LoVo (cell line): Measurements from ENCODE around the gene ZNHIT6.

ENCODE experiments used
- DNase-seq: peaks from one replicate; pipeline ENCODE4 v3.0.0-alpha.2; 2016; ENCODE audit warnings: low spot score

ZNHIT6 gene

DNA sequence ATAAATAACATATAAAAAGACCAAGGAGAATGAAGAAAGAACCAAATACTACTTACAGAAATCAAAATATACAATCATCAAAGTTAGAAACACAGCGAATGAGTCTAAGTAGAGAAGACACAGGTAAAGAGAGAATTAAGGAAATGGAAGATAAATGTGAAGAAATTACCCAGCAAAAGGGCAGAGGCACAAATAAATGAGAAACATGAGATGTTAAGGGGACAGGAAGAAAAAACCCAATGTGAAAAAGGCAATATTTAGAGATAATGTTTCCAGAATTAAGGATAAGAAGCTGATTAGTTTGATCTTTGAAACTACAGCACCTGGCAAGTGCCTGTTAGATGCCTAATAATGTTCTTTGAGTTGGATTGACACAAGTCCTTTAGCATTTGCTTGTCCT lies 86.8 kb downstream of the ZNHIT6 start:
- no peak for DNase-seq

DNA sequence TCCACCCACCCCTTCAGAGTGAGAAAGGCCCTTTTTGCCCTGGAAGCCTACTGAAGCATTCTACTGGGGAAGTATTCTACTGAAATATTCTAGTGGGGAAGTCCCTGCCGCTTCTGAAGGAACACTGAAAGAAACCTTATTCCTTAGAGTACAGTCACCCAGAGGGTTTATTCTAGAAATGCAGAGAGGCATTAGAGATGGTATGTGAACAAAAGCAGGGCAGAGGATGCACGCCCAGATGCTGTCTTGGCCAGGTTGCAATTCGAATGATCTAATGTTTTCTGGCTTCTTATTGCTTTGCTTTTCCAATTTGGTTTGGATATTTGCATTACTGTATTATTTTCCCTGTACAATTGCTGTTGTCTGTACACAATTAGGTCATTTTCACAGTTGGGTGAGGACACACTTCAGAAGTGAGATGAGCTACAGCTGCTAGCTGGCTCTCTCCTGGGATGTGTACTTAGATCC lies 90.6 kb downstream of the ZNHIT6 start:
- DNase-seq = no peak

DNA sequence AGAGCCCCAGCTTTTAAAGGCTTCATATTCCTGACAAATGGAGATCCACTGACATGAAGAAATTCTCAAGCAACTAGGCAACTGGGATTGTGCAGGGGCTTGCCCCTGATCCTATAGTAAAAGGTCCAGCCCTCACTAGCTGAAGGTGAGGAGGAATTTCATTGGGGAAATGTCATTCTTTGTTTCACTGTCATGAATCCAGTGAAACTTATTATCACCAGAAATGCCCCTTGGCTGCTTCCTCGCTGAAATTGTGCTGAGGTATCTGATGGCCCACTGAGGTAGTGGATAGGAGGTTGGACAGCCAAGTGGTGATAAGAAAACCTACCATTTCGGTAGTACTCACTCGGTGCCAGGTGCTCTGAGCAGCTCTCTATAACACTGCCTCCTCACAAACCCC lies 91.5 kb downstream of the ZNHIT6 start:
- no peak for DNase-seq

DNA sequence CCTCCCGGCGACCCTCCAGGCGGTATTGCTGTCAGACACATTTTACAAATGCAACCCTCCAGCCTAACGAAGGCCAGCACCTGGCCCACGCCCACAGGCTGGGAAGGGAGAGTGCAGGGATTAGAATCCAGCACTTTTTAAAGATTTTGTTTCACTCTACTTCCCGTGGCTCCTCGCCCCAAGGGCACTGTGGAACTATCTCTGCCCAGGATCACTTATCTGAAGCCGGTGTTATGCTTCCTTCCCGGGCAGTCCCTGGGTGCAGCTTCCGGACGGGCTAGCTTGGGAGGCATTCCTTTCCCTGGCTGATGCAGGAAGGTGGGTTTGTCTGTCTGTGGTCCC lies 91.9 kb downstream of the ZNHIT6 start:
- DNase-seq = no peak

DNA sequence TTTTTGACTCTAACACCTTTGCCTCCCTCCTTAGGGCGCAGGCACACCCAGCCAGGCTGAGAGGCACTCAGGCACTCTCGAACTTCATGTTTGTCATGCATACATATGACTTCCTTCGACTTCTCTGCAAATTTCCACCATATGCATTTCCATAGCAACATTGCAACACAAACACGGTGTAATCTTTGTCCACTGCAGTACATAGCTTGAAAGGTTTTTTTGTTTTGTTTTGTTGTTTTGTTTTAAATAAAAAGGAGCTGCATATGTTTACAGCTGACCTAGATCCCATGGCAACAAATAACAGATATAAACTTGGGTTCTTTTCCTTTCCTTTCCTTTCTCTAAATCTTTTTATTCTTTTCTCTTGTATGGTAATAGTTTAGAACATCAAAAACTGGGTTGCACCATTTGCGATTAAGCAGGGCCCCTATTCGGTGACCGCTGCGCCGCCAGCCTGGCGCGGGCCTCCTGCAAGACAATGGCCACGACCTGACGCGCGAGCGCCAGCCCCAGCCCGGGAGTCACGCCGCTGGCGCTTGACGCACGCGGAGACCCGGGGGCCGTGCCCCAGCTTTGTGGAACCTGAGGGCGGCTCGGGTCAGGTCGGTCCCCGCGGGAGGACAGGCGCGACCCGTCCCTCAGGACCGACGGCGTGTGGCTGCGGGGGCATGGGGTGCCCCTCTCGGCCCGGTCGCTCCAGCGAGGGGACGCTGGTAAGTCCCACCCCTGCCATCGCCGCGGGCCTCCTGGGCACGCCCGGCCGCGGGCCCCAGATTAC lies 92.5 kb downstream of the ZNHIT6 start:
- no peak for DNase-seq

DNA sequence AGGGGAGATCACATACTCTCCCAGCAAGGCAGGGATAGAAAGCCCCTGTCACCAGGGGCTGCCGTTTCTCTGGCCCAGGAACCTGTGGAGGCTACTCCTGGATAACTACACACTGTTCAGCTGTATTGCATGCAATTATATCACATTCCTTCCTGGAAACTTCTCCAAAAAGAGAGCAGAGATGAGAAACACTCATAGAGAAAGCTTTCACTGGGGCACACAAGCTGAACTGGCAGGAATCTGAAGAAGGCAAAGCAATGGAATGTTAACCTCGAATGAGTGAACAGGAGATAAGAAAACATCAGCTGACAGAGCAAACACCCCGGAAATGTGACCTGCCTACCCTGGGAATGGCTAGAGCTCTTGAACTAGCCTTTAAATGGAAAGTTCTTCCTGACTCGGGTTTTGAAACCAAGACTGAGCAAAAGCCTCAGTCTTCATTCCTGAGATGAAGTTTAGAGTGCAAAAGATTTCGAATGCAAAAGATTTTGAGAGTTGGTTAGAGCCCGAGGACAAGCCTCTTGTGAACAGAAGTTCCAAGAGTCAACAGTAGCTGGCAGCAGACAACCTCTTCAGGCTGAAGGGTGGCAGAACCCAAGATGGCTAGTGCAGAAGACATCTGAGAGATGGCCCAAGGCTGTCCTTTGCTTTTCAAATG lies 95.4 kb downstream of the ZNHIT6 start:
- DNase-seq = no peak

DNA sequence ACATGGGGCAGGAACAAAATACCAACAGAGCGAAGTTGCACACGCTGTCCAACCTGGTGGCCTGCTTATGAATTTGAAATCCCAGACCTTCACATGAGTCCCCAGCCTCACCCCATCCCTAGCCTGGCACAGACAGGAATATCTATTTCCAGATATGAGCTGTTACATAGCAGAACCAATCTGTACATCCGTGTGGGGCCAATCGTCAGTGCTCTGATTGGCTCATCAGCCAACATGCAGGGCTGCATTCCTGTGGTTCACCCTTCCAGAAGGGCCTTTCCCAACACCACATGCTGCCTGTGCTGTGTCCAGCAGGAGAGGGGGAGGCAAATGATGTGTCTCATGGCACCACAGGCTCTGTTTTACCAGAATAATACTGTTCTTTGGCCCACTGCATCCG lies 96.4 kb downstream of the ZNHIT6 start:
- no peak for DNase-seq

DNA sequence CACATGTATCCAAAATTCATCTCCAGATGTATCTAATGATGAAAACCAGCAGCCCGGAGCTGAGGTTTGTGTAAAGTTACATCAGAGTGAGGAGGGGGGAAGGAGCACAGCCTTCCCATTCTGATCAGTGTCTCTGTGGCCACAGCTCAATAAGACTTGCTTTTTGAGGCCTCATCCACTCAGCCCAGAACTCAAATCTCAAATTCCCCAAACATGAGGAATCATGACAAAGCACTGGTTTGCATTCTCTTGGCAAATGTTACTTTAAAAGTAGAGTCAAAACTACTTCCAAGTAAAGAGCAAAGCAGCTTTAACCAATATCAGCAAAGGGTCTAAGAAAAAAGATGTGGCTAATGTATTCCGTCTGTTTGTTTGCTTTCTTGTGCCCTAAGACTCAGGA lies 96.8 kb downstream of the ZNHIT6 start:
- DNase-seq = no peak

DNA sequence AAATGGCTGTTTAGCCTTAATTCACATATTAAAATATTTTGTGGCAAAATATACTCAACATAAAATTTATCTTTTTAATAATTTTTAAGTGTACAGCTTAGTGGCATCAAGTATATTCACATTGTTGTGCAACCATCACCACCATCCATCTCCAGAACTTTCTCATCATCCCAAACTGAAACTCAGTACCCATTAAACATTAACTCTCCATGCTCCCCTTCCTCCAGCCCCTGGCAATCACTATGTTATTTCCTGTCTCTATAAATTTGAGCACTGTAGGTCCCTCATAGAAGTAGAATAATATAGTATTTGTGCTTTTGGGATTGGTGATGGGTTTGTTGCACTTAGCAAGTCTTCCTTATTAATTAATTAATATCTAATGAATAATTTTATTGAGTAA lies 98.3 kb downstream of the ZNHIT6 start:
- DNase-seq = no peak

DNA sequence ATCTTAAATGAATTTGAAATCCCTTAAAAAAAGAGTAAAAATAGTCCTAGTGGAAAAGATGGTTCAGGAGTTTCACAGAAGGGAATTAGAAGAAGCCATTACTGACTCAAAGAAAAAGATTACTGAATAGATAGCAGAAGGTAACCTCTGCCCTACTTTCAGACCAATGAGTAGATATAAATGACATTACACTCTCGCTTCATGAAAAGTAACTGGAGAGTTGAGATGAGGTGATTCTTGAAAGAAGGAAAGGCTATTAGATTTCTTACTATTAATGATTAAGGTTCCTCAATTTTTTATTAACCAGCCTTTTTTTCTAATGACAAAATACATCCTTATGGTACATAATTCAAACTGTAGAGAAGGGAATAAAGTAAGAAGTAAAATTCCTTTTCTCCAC lies 99.4 kb downstream of the ZNHIT6 start:
- DNase-seq = no peak

DNA sequence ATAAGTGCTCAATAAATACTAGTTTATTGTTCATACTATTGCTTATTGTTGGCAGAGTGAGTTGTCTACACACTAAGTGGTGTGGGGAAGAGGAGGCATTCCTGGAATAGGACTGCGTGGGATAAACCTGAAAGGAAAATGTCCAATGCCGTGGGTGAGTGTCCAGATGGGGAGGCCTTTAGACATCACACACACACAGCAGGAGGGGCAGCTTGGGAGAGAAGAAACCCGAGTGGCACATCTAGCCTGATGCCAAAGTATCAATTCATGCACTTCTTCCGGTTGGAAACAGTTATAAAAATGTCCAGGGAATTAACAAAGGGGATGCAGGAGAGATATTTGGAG lies 100.3 kb downstream of the ZNHIT6 start:
- no peak for DNase-seq

DNA sequence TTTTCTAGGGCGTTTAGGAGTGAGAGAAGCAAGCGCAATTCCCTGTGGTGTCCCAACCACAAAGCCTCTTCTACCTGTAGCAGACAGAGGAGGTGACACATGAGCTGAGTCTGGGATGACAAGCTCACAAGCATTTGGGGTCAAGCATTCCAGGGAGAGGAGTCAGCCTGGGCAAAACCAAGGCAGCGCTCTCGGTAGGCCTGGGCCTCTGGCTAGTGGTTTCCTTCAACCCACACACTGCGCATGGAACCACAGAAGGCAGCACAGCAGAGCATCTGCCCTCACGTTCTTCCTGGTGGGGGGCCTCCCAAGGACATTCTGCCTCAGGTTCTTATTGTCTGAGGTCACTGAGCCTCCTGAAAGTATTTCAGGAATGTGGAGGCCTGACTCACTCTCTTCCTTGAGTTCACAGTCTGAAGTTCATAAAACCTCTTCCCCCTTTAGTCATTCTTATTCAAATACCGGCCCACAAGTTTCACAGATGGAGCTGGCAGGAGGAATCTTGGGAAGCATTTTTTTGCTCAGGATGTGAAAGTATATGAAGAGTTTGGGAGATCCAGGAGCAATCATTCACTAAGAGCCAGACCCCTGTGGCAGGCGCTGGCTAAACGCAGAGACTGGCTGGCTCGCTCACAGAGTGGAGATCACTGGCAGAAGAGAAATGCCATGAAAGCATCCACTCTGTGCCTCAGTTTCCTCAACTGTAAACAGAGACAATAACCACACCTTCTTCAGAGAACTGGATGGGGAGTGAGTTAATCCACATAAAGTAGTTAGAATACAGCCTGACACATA lies 100.9 kb downstream of the ZNHIT6 start:
- peak; percentile 87 for DNase-seq

DNA sequence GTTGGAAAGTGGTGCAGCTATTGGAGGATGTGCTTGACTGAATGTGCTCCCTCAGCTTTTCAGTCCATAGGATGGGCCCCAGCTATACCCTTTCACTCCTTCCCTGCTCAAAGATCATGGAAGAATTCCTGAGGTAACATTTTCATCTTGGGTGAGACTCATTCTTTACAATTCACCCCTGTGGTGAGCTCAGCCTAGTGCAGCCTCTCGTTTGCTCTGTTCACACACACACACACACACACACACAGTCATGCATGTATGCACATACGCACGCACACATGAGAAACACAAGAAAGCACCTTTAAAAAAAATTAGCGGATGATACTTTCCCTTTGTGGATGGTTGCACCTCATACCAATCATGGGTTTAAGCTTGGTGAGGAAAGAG lies 101.8 kb downstream of the ZNHIT6 start:
- no peak for DNase-seq

DNA sequence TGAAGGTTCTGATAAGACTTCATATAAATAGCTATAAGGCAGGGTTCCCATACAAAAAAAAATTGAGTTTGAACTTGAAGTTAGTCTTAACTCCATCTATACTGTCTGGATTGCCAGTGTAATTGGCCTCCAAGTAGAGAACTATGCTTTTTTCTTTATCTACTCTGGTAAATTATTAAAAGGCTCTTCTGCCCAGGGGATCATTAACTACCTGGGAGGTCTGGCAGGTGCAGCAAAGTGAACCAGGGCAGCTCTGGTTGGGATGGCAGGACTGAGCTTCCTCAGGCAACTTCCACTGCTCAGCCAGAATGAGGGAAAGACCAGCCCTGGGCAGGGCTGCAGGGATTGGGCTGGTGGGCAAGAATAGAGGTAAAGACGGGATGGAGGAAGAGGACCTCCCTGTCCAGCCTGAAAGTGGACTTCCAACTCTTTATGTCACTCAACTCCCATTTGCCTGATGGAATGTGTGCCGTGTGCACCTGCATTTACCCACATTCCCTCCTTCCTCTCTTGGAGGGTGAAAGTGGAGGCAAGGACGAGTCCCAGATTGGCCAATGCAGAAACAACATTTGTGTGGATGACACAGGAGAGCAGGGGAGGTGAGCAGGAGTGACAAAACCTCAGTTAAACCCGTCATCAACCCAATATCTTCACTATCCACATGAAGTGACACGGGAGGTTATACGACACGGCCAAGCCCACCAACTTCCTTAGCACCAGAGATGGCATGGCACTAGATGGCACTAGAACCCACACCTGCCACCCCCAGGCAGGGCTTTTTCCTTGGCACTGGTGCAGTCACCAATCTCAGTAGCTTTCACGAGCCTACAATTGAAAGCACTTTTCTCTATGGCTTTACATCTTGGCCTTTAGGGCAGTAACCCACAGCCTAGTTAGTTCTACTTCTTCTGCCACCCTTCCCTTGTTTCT lies 102.5 kb downstream of the ZNHIT6 start:
- no peak for DNase-seq

DNA sequence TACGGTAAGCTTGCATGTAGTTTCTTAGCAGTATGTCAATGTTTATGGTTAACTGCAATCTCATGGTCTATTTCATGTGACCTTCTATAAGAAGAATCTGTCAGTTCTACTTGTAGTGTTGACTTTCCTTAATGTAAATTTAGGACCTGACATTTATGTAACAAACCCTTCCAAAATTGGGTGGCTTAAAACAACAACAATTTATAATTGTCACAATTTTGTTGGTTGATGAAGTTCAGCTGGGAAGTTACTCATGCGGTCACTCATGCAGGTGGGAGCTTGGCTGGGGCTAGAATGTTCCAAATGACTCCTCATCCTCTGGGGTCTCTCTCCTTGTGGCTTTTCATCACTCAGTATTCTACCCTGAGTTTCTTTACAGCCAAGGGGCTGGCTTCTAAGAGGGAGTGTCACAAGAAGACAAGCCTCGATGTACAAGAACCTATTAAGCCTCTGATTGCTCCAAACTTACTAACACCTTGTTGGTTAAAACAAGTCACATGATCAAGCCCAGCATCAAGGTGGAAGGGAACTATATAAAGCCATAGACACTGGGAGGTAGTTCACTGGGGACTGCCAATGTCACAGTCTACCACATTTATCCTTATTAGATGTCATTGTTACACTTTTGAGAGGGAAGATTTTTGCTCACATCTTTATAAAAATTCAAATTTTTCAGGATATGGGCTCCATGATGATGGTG lies 103.8 kb downstream of the ZNHIT6 start:
- DNase-seq = no peak

DNA sequence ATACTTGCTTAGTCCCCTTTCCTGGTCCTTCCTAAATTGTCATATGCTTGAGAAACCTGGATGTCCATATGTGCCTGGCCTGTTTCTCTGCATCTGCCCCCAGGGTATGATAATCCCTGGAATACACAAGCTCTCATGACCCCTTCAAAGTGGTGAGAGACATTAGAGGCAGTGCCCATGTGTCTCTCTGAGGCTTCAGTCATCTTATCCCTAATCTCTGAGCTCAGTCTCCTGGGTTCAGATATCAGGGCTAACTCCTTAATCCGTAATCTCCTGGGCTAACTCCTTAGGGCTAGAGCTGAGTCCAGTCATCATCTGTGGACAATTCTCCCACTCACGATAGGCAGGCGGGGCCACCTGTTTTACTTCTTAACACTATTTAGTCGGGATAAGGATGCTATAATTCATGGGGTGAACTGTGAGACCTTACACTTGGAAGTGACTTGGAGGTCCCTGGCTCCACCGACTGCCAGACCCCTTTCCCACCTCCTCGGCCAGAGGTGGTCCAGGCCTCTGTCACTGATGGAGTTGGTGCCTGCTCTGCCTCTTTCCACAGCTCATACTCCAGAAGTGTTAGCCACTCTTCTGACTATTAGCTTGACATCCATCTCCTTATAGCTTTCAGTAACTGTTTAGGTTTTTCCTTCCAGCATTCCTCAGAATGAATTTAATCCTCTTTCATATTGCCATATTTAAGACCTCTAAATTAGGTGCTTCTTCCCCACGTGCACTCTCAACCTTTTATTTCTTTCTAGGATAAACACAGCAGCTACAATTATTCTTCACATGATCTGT lies 105.0 kb downstream of the ZNHIT6 start:
- DNase-seq = no peak

DNA sequence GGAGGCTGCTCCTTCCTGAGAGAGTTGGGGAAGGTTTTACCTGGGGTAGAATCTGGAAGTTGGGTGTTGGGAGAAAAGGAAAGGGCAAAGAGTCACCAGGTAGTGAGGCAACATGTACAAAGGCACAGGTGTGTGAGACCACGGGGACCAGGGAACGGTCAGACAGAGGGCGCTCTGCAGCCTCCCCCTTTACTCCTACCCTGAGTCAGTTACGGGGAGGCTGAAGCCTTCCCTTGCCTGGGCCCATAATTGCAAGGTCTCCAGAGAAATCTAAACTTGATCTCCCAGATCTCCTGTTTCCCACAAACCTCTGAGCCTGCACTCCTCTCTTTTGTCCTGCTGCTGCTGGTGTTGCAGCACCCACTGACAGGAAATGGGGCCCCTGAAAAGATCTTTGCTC lies 105.7 kb downstream of the ZNHIT6 start:
- no peak for DNase-seq

DNA sequence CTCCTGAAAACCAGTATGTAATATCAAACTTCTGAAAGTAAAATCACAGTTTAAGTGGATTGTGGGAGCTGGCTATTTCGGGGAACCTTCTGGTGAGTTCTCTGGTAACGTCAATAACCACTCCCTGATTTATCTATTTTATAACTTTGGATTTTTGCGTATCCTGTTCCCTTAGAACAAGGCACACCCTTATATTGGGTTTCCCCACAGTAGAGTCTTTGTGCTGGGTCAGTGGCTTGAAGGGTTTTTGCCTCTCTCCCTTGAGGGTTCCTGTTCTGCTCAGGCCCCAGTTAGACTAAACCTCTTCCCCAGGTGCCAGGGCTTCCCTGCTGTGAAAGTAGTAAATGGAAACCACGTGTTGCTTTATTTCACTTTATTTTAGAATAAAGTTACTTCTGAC lies 106.3 kb downstream of the ZNHIT6 start:
- DNase-seq = no peak

DNA sequence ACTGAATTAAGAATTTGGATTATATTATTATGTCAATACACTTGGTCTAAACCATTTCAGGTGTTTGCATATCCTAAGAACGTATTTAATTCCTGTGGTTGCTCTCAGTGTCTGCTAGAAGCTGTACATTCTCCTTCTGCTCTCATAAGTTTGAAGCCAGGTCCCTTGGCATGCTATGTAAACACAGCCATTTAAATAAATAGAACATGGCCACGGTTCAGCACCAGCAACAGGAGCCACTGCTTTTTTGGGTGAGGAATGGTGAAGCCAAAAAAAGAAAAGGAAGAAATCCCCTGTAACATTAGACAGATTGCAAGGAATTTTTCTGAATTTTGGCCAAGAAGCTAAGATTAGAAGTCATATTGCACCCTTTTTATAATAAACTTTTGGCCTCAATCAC lies 108.6 kb downstream of the ZNHIT6 start:
- no peak for DNase-seq
